Measurements from ENCODE around the gene FHL1. TPM values are rescaled to one million over a fixed set of nuclear protein-coding genes. Genes with fewer than 3 reads are reported as not detected.

FHL1 gene
- total and polyA plus RNA-seq, 9 donors = 62.0 to 508 (median 98.5) TPM

- no peak for TF ChIP-seq EP300 (IDR thresholded peaks at IDR 0.05)
- no peak for TF ChIP-seq CTCF (IDR thresholded peaks at IDR 0.05)
- no peak for TF ChIP-seq POLR2A (IDR thresholded peaks at IDR 0.05)
- intact Hi-C loops (cut with DNase I) = no loop called here
- H3K27ac ChIP-seq = no peak overlapping the region
- no peaks in the 10 kb centered on the region for H3K27me3 ChIP-seq
- no peaks in the 10 kb centered on the region for H3K36me3 ChIP-seq
- WGBS, 3 donors = 49 to 63% (median 60%) methylated on average over 4 of the region's 4 CpGs
- no peaks in the 10 kb centered on the region for H3K9me3 ChIP-seq
- peaks cover 2% of the 10 kb centered on the region for H3K4me1 ChIP-seq (ENCODE audit: insufficient read depth)
- H3K4me3 ChIP-seq = no peak overlapping the region
- no peak for DNase-seq
Measured at GRCh38 chrX:136193771-136194170, 46.4 kb downstream of the FHL1 start.

- Histone ChIP-seq H3K27ac (no peak overlapping the region), H3K4me1 (ENCODE audit: insufficient read depth) (peaks cover 2% of the 10 kb centered on the region), H3K27me3 (no peaks in the 10 kb centered on the region), H3K36me3 (no peaks in the 10 kb centered on the region), H3K9me3 (no peaks in the 10 kb centered on the region), H3K4me3 (no peak overlapping the region)
- no peak for TF ChIP-seq POLR2A (IDR thresholded peaks at IDR 0.05)
- intact Hi-C loops (cut with DNase I) = no loop called here
- 61 to 80% (median 69%) methylated on average over 2 of the region's 2 CpGs for WGBS, 3 donors
- no peak for DNase-seq
Measured at GRCh38 chrX:136194536-136194935, 47.2 kb downstream of the FHL1 start.

- H3K9me3 ChIP-seq = no peaks in the 10 kb centered on the region
- no peaks in the 10 kb centered on the region for H3K27me3 ChIP-seq
- intact Hi-C loops (cut with DNase I) = no loop called here
- TF ChIP-seq CTCF (IDR thresholded peaks at IDR 0.05) = no peak
- no peak for TF ChIP-seq POLR2A (IDR thresholded peaks at IDR 0.05)
- no peak for TF ChIP-seq EP300 (IDR thresholded peaks at IDR 0.05)
- no peak overlapping the region for H3K4me3 ChIP-seq
- peaks cover 2% of the 10 kb centered on the region for H3K4me1 ChIP-seq (ENCODE audit: insufficient read depth)
- H3K36me3 ChIP-seq = no peaks in the 10 kb centered on the region
- WGBS, 3 donors = 62 to 75% (median 69%) methylated on average over 4 of the region's 4 CpGs
- no peak overlapping the region for H3K27ac ChIP-seq
- DNase-seq = no peak
Measured at GRCh38 chrX:136195247-136195646, 47.9 kb downstream of the FHL1 start.

- H3K4me3 ChIP-seq = no peak overlapping the region
- H3K27ac ChIP-seq = no peak overlapping the region
- TF ChIP-seq EP300 (IDR thresholded peaks at IDR 0.05) (no peak), POLR2A (IDR thresholded peaks at IDR 0.05) (no peak), CTCF (IDR thresholded peaks at IDR 0.05) (no peak)
- WGBS, 3 donors = 67 to 70% (median 69%) methylated on average over 7 of the region's 7 CpGs
- H3K9me3 ChIP-seq = no peaks in the 10 kb centered on the region
- no peaks in the 10 kb centered on the region for H3K36me3 ChIP-seq
- H3K27me3 ChIP-seq = no peaks in the 10 kb centered on the region
- intact Hi-C loops (cut with DNase I) = no loop called here
- no peaks in the 10 kb centered on the region for H3K4me1 ChIP-seq (ENCODE audit: insufficient read depth)
- DNase-seq = no peak
Measured at GRCh38 chrX:136196691-136197155, 49.4 kb downstream of the FHL1 start.

GRCh38 chrX:136198010-136198409, 50.7 kb downstream of the FHL1 start:
- H3K9me3 ChIP-seq = no peaks in the 10 kb centered on the region
- no peaks in the 10 kb centered on the region for H3K27me3 ChIP-seq
- intact Hi-C loops (cut with DNase I) = no loop called here
- H3K36me3 ChIP-seq = no peaks in the 10 kb centered on the region
- DNase-seq = no peak
- TF ChIP-seq EP300 (IDR thresholded peaks at IDR 0.05) = no peak
- no peak for TF ChIP-seq CTCF (IDR thresholded peaks at IDR 0.05)
- no peak for TF ChIP-seq POLR2A (IDR thresholded peaks at IDR 0.05)
- no peaks in the 10 kb centered on the region for H3K4me1 ChIP-seq (ENCODE audit: insufficient read depth)
- H3K27ac ChIP-seq = no peak overlapping the region
- H3K4me3 ChIP-seq = no peak overlapping the region

Measured in ovary (tissue), 9 donors.